ENCODE measurements around the gene CD96. TPM values are rescaled to one million over a fixed set of nuclear protein-coding genes. Genes with fewer than 3 reads are reported as not detected.

The CD96 gene
- total and polyA plus RNA-seq, 7 donors, result under 0.01 to 8.2 (median 1.2) TPM; not detected in 1

DNA sequence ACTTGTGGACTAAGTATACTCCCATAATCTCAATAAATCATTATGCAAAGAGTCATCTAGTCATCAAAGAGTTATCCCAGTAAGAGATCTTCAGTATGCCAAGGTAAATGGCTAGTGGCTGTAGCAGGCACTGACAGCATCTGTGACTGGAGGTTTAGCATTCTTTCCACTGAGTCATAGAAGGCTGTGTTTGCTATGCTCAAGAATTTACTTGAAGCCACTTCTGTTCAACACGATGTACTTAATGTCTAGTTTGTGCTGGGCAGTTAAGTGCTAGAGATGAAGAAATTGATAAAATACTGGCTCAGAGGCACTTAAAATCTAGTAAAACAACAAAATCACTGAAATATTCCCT is 40.1 kb downstream of the CD96 start:
- intact Hi-C loops (cut with DNase I), result no loop called here

GRCh38 chr3:111584744-111585143 is 42.7 kb downstream of the CD96 start:
- TF ChIP-seq POLR2AphosphoS5 (IDR thresholded peaks at IDR 0.05) (no peak), EP300 (IDR thresholded peaks at IDR 0.05) (no peak), POLR2A (IDR thresholded peaks at IDR 0.05) (no peak)
- TF ChIP-seq, protein P1, sequence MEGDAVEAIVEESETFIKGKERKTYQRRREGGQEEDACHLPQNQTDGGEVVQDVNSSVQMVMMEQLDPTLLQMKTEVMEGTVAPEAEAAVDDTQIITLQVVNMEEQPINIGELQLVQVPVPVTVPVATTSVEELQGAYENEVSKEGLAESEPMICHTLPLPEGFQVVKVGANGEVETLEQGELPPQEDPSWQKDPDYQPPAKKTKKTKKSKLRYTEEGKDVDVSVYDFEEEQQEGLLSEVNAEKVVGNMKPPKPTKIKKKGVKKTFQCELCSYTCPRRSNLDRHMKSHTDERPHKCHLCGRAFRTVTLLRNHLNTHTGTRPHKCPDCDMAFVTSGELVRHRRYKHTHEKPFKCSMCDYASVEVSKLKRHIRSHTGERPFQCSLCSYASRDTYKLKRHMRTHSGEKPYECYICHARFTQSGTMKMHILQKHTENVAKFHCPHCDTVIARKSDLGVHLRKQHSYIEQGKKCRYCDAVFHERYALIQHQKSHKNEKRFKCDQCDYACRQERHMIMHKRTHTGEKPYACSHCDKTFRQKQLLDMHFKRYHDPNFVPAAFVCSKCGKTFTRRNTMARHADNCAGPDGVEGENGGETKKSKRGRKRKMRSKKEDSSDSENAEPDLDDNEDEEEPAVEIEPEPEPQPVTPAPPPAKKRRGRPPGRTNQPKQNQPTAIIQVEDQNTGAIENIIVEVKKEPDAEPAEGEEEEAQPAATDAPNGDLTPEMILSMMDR (IDR thresholded peaks at IDR 0.05), result no peak
- H3K27ac ChIP-seq, result no peak overlapping the region
- no peaks in the 10 kb centered on the region for H3K27me3 ChIP-seq
- H3K4me3 ChIP-seq, result no peak overlapping the region
- intact Hi-C loops (cut with DNase I), result no loop called here
- no peaks in the 10 kb centered on the region for H3K9me3 ChIP-seq
- DNase-seq, result no peak
- peaks cover 0 to 5% (median 2%) of the 10 kb centered on the region in 4 donors for H3K4me1 ChIP-seq
- 96 to 100% methylated on average over 1 of the region's 1 CpG for WGBS, 2 donors
- H3K36me3 ChIP-seq, result no peaks in the 10 kb centered on the region

More for the DNA sequence above, 40.1 kb downstream of the CD96 start:
- Histone ChIP-seq H3K4me3 (no peak overlapping the region), H3K27me3 (no peaks in the 10 kb centered on the region), H3K9me3 (no peaks in the 10 kb centered on the region), H3K36me3 (no peaks in the 10 kb centered on the region), H3K27ac (no peak overlapping the region), H3K4me1 (peaks cover 0 to 5% (median 2%) of the 10 kb centered on the region in 4 donors)
- TF ChIP-seq, protein P1 (IDR thresholded peaks at IDR 0.05), result no peak
- TF ChIP-seq POLR2A (IDR thresholded peaks at IDR 0.05) (no peak), POLR2AphosphoS5 (IDR thresholded peaks at IDR 0.05) (no peak), EP300 (IDR thresholded peaks at IDR 0.05) (no peak)
- DNase-seq, result no peak
- WGBS, 2 donors, result 61 to 63% methylated on average over 1 of the region's 1 CpG

DNA sequence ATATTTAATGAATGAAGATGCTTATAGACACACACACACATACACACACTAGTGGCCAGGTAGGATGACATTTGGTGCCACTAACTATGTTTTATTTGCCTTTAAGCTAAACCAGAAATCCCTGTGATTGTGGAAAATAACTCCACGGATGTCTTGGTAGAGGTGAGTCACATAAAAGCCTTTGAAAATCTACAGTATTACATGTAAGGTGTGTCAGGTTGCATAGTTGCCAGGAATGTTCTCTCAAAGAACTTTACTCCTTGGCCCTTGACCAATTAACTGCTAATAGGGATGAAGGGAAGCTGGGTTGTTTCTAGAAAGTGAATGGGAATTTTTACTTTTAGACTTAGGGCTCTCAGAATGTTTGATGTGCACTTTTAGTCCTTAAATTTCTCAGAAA is 43.2 kb downstream of the CD96 start:
- Histone ChIP-seq H3K4me3 (no peak overlapping the region), H3K27me3 (no peaks in the 10 kb centered on the region), H3K9me3 (no peaks in the 10 kb centered on the region), H3K27ac (no peak overlapping the region), H3K36me3 (no peaks in the 10 kb centered on the region), H3K4me1 (peaks cover 0 to 5% (median 2%) of the 10 kb centered on the region in 4 donors)
- intact Hi-C loops (cut with DNase I), result no loop called here
- no peak for TF ChIP-seq POLR2AphosphoS5 (IDR thresholded peaks at IDR 0.05)
- WGBS, 2 donors, result 16 to 74% methylated on average over 1 of the region's 1 CpG
- DNase-seq, result no peak

DNA sequence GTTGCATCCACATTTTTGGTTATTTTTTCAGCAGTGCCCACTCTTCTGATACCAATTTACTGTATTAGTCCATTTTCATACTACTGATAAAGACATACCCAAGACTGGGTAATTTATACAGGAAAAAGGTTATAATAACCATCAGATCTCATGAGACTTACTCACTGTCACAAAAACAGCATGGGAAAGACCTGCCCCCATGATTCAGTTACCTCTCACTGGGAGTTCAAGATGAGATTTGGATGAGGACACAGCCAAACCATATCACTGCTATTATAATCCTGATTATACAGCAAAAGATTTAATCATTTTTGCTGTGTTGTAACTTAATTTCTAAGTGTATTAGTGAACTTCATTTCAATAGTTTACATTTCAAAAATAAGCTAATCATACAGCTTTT is 46.5 kb downstream of the CD96 start:
- no peak overlapping the region for H3K27ac ChIP-seq
- no peak for DNase-seq
- H3K9me3 ChIP-seq, result no peaks in the 10 kb centered on the region
- H3K36me3 ChIP-seq, result no peaks in the 10 kb centered on the region
- no peaks in the 10 kb centered on the region for H3K27me3 ChIP-seq
- no peak overlapping the region for H3K4me3 ChIP-seq
- intact Hi-C loops (cut with DNase I), result no loop called here
- TF ChIP-seq, protein P1 (IDR thresholded peaks at IDR 0.05), result no peak
- TF ChIP-seq POLR2A (IDR thresholded peaks at IDR 0.05) (no peak), POLR2AphosphoS5 (IDR thresholded peaks at IDR 0.05) (no peak), EP300 (IDR thresholded peaks at IDR 0.05) (no peak)
- H3K4me1 ChIP-seq, result no peaks in the 10 kb centered on the region

DNA sequence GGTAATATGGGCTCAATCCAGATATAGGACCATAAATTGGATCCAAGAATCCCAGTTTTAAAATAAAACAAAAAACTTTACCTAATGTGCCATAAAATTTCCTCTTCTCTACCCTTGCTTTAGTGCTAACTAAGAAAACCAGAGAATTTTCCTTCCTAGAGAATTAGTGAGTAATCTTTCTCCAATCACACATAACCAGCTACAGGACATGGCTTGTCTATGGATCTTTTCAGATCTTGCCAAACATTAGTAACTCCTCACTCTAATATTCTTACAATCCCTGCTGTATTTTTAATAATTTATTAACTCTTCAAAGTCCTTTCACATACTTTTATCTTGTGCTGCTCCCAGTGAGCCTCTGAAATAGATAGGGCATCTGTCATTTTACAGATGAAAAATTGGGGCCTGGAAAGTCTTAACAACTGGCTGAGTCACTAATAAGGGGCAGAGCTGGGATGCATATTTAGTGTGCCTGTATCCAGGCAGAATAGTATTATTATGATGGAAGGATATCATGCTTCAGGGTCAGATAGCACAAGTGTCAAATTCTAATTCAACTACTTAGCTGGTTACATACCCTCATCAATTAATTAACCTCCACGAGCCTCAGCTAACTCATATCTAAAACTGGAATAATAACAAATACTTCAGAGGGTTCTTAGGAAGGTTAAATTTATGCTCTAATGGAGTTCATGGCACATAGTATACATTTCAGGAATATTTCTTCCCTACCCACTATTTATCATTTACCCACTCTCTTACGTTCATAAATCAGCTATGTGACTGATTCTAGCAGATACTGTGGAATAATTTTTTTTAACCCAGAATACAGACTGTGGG is 47.5 kb downstream of the CD96 start:
- intact Hi-C loops (cut with DNase I), result no loop called here

More for the DNA sequence above, 47.5 kb downstream of the CD96 start:
- Histone ChIP-seq H3K9me3 (no peaks in the 10 kb centered on the region), H3K36me3 (no peaks in the 10 kb centered on the region), H3K27me3 (no peaks in the 10 kb centered on the region), H3K4me1 (no peaks in the 10 kb centered on the region), H3K4me3 (no peak overlapping the region), H3K27ac (no peak overlapping the region)
- TF ChIP-seq, protein P1 (IDR thresholded peaks at IDR 0.05), result no peak
- TF ChIP-seq EP300 (IDR thresholded peaks at IDR 0.05), result no peak
- TF ChIP-seq POLR2AphosphoS5 (IDR thresholded peaks at IDR 0.05), result no peak
- no peak for TF ChIP-seq POLR2A (IDR thresholded peaks at IDR 0.05)
- 79 to 81% methylated on average over 2 of the region's 2 CpGs for WGBS, 2 donors
- DNase-seq, result no peak
